Right lobe of liver (tissue), 4 donors: ENCODE measurements around the gene IGFBP5.

Source experiments
- CTCF ChIP-seq, 4 donors: fragments of 200-600 bp in 3 of 4; fragments of 450-650 bp in 1 of 4; IDR thresholded peaks; one replicate each; pipeline versions ENCODE4 v1.5.1 to v1.8.0; 2016 to 2022; ENCODE audit warnings: antibody characterized with exemption in 4 of 4, mild to moderate bottlenecking in 2 of 4
- POLR2A ChIP-seq: fragments of 450-650 bp; IDR thresholded peaks from one replicate; pipeline ENCODE4 v1.6.1; 2017; ENCODE audit warnings: antibody characterized with exemption, mild to moderate bottlenecking
- donor health status: DM: no; HTN: no; CAD: no.
- donor health status: DM: no; HTN: no; CAD: no.
- donor health status: DM: no; HTN: yes; CAD: no.

- no peak for TF ChIP-seq CTCF (IDR thresholded peaks at IDR 0.05)
- no peak for TF ChIP-seq POLR2A
Observed at GRCh38 chr2:216739035-216739434, 43.7 kb upstream of the IGFBP5 start.
